IPS-18a (cell line): ENCODE results near the gene SLC24A1.

Experiments
- H3K27ac ChIP-seq: one replicate; pipeline ENCODE4 v1.5.1; 2013; ENCODE audit warnings: low read length
- H3K27me3 ChIP-seq: one replicate; pipeline ENCODE4 v1.6.1; 2013; ENCODE audit warnings: mild to moderate bottlenecking, low read length; ENCODE audit not compliant: control insufficient read depth, insufficient read depth
- H3K36me3 ChIP-seq: one replicate; pipeline ENCODE4 v1.6.1; 2013; ENCODE audit warnings: low read depth, low read length; ENCODE audit not compliant: control insufficient read depth
- H3K4me1 ChIP-seq: one replicate; pipeline ENCODE4 v1.6.1; 2013; ENCODE audit warnings: low read depth, low read length; ENCODE audit not compliant: control insufficient read depth
- H3K4me3 ChIP-seq: one replicate; pipeline ENCODE4 v1.5.1; 2013; ENCODE audit warnings: low read length
- H3K9ac ChIP-seq: one replicate; pipeline ENCODE4 v1.6.1; 2013; ENCODE audit warnings: mild to moderate bottlenecking, low read length, moderate library complexity
- H3K9me3 ChIP-seq: one replicate; pipeline ENCODE4 v1.6.1; 2013; ENCODE audit warnings: low read depth, low read length; ENCODE audit not compliant: control insufficient read depth

The SLC24A1 gene

GRCh38 chr15:65621638-65622037 is at the start of gene SLC24A1:
TSS of gene SLC24A1 (plus strand) at chr15:65621938. CDS start at chr15:65624081, 2,143 bp downstream.
- Histone ChIP-seq H3K4me3 (no peak within 1 kb of the TSS), H3K36me3 (no peaks in the 10 kb centered on the region), H3K27ac (no peak within 1 kb of the TSS), H3K27me3 (no peaks in the 10 kb centered on the region), H3K4me1 (peaks cover 11% of the 10 kb centered on the region), H3K9me3 (no peaks in the 10 kb centered on the region), H3K9ac (no peak within 1 kb of the TSS)

- Histone ChIP-seq H3K27me3 (no peaks in the 10 kb centered on the region), H3K36me3 (peaks cover 74% of the 10 kb centered on the region), H3K27ac (no peak overlapping the region), H3K4me3 (no peak overlapping the region), H3K4me1 (no peaks in the 10 kb centered on the region), H3K9ac (no peak overlapping the region), H3K9me3 (no peaks in the 10 kb centered on the region)
Measured at GRCh38 chr15:65571971-65572370, 49.8 kb upstream of the SLC24A1 start.

DNA sequence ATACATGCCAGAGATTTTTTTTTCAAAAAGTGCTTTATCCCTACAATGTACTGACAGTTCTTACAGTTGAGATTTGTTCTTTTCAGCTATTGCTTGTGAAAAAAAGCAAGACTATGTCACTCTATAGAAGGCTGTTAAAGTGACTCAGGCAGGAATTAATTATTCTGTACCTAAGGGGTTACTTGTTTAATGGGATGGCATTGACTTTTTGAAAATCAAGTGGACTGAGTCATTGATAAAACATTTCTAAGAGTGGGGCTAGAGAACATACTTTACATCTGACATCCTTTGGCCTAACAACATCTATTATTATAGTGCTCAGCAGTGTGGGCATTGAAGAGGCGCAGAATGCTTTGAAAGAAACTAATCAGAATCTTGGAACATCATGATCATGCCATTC is 45.1 kb upstream of the SLC24A1 start:
- Histone ChIP-seq H3K4me1 (no peaks in the 10 kb centered on the region), H3K27ac (no peak overlapping the region), H3K4me3 (no peak overlapping the region), H3K9me3 (no peaks in the 10 kb centered on the region), H3K27me3 (no peaks in the 10 kb centered on the region), H3K36me3 (peaks cover 71% of the 10 kb centered on the region), H3K9ac (no peak overlapping the region)

- Histone ChIP-seq H3K9me3 (no peaks in the 10 kb centered on the region), H3K4me1 (no peaks in the 10 kb centered on the region), H3K4me3 (no peak overlapping the region), H3K36me3 (peaks cover 69% of the 10 kb centered on the region), H3K27ac (no peak overlapping the region), H3K27me3 (no peaks in the 10 kb centered on the region), H3K9ac (no peak overlapping the region)
Measured at GRCh38 chr15:65577129-65577996, 44.4 kb upstream of the SLC24A1 start.

DNA sequence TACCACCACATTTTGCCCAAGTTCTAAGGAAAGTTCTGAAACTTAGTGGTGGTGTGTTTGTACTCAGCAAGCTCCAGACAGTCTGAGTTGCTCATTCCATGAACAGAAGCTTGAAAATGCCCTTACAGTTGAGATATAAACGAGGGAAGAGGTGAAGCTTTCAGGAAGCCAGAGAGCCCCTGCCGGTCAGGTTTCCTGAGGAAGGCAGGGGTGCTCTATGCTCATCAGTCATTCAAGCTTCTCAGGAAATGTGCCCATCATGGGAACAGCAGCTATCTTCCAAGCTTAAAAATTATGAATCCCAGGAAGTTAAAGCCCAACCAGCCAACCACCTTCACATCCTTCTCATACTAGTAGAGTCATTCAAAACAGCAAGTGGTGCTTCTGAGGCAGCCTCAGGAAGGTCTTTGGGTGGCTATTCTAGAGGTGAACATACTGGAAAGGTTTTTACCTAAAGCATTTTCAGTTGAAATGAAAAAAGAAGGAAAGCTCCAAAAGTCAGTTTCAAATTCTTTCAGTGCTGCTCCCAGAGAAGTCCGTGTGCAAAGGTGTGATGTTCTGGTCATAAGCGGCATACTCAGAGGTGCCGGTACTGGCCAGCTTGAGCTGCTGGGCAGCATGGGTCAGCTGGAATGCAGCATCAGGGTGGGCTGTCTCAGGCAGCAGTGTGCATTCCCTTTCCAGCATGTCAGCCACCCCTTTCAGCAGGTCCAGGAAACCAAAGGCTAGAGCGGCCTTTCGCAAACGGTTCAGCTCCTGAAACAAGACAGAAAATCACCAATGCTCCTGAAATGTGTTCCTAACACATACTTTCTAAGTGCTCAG is 42.6 kb upstream of the SLC24A1 start:
- Histone ChIP-seq H3K4me1 (no peaks in the 10 kb centered on the region), H3K9ac (no peak overlapping the region), H3K9me3 (no peaks in the 10 kb centered on the region), H3K4me3 (no peak overlapping the region), H3K27ac (no peak overlapping the region), H3K27me3 (no peaks in the 10 kb centered on the region), H3K36me3 (peaks cover 73% of the 10 kb centered on the region)

GRCh38 chr15:65579762-65580161 is 42.0 kb upstream of the SLC24A1 start:
- no peaks in the 10 kb centered on the region for H3K9me3 ChIP-seq
- no peak overlapping the region for H3K27ac ChIP-seq
- H3K36me3 ChIP-seq: peaks cover 73% of the 10 kb centered on the region
- no peaks in the 10 kb centered on the region for H3K4me1 ChIP-seq
- H3K27me3 ChIP-seq: no peaks in the 10 kb centered on the region
- no peak overlapping the region for H3K4me3 ChIP-seq
- no peak overlapping the region for H3K9ac ChIP-seq

DNA sequence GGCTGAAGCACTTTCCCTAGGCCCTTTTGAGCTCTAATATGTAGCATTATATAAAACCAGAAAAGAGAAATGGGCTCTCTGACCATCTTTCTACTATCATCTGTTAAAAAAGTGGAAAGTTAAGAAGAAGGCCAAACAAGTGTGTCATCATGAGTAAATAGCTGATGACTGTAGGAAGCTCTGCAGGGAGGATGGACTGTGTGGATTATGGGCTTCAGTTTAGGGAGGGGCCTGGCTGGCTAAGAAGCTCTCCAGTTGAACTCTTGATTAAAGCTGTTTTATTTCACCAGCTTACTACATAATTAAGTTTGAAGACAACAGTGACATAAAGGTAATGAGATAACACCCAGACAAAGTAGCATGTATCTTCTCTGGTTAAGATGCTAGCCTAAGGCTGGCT is 41.5 kb upstream of the SLC24A1 start:
- Histone ChIP-seq H3K27ac (no peak overlapping the region), H3K36me3 (peaks cover 73% of the 10 kb centered on the region)

GRCh38 chr15:65583701-65584100 is 38.0 kb upstream of the SLC24A1 start:
- H3K36me3 ChIP-seq: peaks cover 62% of the 10 kb centered on the region
- no peak overlapping the region for H3K27ac ChIP-seq
- H3K4me3 ChIP-seq: no peak overlapping the region
- no peak overlapping the region for H3K9ac ChIP-seq
- no peaks in the 10 kb centered on the region for H3K4me1 ChIP-seq
- no peaks in the 10 kb centered on the region for H3K9me3 ChIP-seq
- no peaks in the 10 kb centered on the region for H3K27me3 ChIP-seq

More for the DNA sequence above, 41.5 kb upstream of the SLC24A1 start:
- H3K4me1 ChIP-seq: no peaks in the 10 kb centered on the region
- H3K9ac ChIP-seq: no peak overlapping the region
- H3K9me3 ChIP-seq: no peaks in the 10 kb centered on the region
- H3K27me3 ChIP-seq: no peaks in the 10 kb centered on the region
- H3K4me3 ChIP-seq: no peak overlapping the region

DNA sequence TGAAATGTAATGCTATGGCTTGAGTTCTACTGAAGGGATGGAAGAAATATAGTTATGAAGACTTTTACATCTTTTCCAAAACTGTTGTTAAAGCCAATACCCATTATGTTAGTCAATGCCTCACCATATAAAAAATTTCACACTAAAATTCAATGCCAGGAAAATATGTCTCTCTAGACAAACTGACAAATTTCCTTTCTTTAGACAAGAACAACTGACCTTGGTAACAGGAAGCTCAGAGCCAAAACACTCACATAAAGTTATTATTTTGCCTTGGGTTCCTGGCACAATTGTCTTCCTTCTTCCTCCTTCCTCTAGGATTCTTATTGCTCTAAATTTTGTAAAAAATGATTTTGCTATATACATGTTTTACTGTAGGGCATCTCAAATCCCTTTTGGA is 37.5 kb upstream of the SLC24A1 start:
- H3K4me3 ChIP-seq: no peak overlapping the region
- H3K27me3 ChIP-seq: no peaks in the 10 kb centered on the region
- H3K36me3 ChIP-seq: peaks cover 57% of the 10 kb centered on the region
- no peaks in the 10 kb centered on the region for H3K9me3 ChIP-seq
- no peaks in the 10 kb centered on the region for H3K4me1 ChIP-seq
- H3K9ac ChIP-seq: no peak overlapping the region
- no peak overlapping the region for H3K27ac ChIP-seq

DNA sequence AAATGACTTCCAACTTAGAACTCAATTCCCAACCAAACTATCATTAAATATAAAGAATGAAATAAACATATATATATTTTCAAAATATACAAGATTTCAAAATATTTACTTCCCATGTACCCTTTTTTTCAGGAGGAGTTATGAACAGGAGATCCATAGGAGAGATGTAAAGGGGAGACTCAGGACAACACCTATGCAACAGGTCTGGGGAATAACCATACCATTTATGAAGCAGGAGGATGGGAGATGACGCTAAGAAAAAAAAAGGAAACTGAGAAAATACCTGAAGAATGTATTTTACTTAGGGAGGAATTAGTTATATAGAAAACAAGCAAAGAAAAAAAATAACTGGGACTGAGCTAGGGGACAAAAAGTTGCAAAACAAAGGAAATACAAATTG is 34.6 kb upstream of the SLC24A1 start:
- Histone ChIP-seq H3K9ac (no peak overlapping the region), H3K36me3 (peaks cover 65% of the 10 kb centered on the region)

DNA sequence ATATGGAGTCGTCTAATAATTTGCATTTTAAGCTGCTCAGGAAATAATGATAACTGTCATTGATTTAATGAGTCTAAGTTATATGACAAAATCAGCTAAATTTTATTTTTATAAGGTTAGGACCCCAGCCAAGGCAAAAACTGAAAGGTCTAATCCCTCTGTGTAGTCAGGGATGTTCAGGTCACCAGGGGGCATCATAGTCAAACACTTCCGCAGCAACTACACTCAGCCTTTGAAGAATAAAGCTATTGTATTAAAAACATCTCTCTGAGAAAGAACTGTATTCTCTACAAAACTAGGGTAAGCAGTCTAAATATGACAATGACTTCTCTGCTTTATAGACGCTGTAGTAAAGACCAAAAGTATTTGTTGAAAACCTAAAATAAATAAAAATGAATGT is 25.8 kb upstream of the SLC24A1 start:
- Histone ChIP-seq H3K9me3 (no peaks in the 10 kb centered on the region), H3K36me3 (peaks cover 74% of the 10 kb centered on the region), H3K9ac (no peak overlapping the region), H3K4me3 (no peak overlapping the region), H3K27ac (no peak overlapping the region), H3K4me1 (no peaks in the 10 kb centered on the region), H3K27me3 (no peaks in the 10 kb centered on the region)

More for the DNA sequence above, 34.6 kb upstream of the SLC24A1 start:
- Histone ChIP-seq H3K27ac (no peak overlapping the region), H3K9me3 (no peaks in the 10 kb centered on the region), H3K4me3 (no peak overlapping the region), H3K27me3 (no peaks in the 10 kb centered on the region), H3K4me1 (no peaks in the 10 kb centered on the region)
